SK-N-SH (cell line): ENCODE measurements around the gene UPP1. TPM values are rescaled to one million over a fixed set of nuclear protein-coding genes. Genes with fewer than 3 reads are reported as not detected.

Source experiments
- CTCF ChIA-PET: fragments of 300-600, 350-600 bp; formaldehyde crosslinking; extraction: SDS; loops from one replicate; lab custom pipeline; 2021; lab: Yijun Ruan, JAX
- POLR2A ChIA-PET: fragments of 350-600 bp; sonication (Branson Sonifier 250); formaldehyde crosslinking; extraction: SDS; loops from one replicate; lab custom pipeline; 2020; ENCODE audit warnings: antibody characterized with exemption, inconsistent platforms; lab: Yijun Ruan, JAX
- DNase-seq: peaks from one replicate; pipeline ENCODE4 v3.0.0; 2012
- H2AFZ ChIP-seq: fragments of 200-600 bp; sonication (generic); 2 replicates; pipeline ENCODE4 v1.8.1; 2016; ENCODE audit warnings: antibody characterized with exemption, mild to moderate bottlenecking, low read depth
- H3F3A ChIP-seq: fragments of 200-600 bp; sonication (generic); replicated peaks from 2 replicates; pipeline ENCODE3; 2016; ENCODE audit warnings: antibody characterized with exemption, mild to moderate bottlenecking; ENCODE audit not compliant: insufficient read depth
- H3K27ac ChIP-seq, 2 experiments: fragments of 200-500 bp in 1 of 2; fragments of 200-600 bp in 1 of 2; sonication (Bioruptor generic) in 1 of 2; sonication (generic), shearing (Covaris generic) in 1 of 2; 2 replicates each; pipeline versions ENCODE4 v1.5.1 to v1.6.1; 2014 to 2016; ENCODE audit warnings: low read depth in 2 of 2, inconsistent platforms in 1 of 2, low read length in 1 of 2, mild to moderate bottlenecking in 1 of 2, mixed read lengths in 1 of 2
- H3K27me3 ChIP-seq: fragments of 200-600 bp; sonication (generic), shearing (Covaris generic); 2 replicates; pipeline ENCODE4 v1.6.1; 2016; ENCODE audit warnings: mixed run types; ENCODE audit not compliant: insufficient read depth
- H3K36me3 ChIP-seq, 2 experiments: fragments of 200-500 bp in 1 of 2; fragments of 200-600 bp in 1 of 2; sonication (Bioruptor generic) in 1 of 2; sonication (generic) in 1 of 2; replicated peaks in 1 of 2; 2 replicates each; pipeline versions ENCODE3 to v1.5.1; 2014 to 2016; ENCODE audit warnings: low read length in 1 of 2, mild to moderate bottlenecking in 1 of 2; ENCODE audit not compliant: insufficient read depth in 2 of 2, control insufficient read depth in 1 of 2
- H3K4me1 ChIP-seq, 2 experiments: fragments of 200-500 bp in 1 of 2; fragments of 200-600 bp in 1 of 2; sonication (Bioruptor generic) in 1 of 2; sonication (generic), shearing (Covaris generic) in 1 of 2; 2 replicates each; pipeline versions ENCODE4 v1.5.1 to v1.6.1; 2014 to 2016; ENCODE audit warnings: low read depth in 1 of 2, low read length in 1 of 2, mixed run types in 1 of 2; ENCODE audit not compliant: insufficient read depth in 2 of 2, control insufficient read depth in 1 of 2
- H3K4me2 ChIP-seq: fragments of 200-600 bp; sonication (generic), shearing (Covaris generic); 2 replicates; pipeline ENCODE4 v1.6.1; 2017; ENCODE audit warnings: mixed run types
- H3K4me3 ChIP-seq, 2 experiments: fragments of 200-500 bp in 1 of 2; fragments of 200-600 bp in 1 of 2; sonication (Bioruptor generic) in 1 of 2; sonication (generic), shearing (Covaris generic) in 1 of 2; 2 replicates each; pipeline versions ENCODE4 v1.5.1 to v1.8.1; 2014 to 2016; ENCODE audit warnings: low read depth in 2 of 2, inconsistent platforms in 1 of 2, low read length in 1 of 2, mild to moderate bottlenecking in 1 of 2, mixed read lengths in 1 of 2, moderate library complexity in 1 of 2
- H3K79me2 ChIP-seq: fragments of 200-600 bp; sonication (generic); 2 replicates; pipeline ENCODE4 v1.8.1; 2017; ENCODE audit warnings: mild to moderate bottlenecking; ENCODE audit not compliant: insufficient read depth
- H3K9ac ChIP-seq: fragments of 200-600 bp; sonication (generic); 2 replicates; pipeline ENCODE4 v1.6.1; 2017; ENCODE audit warnings: mixed run types
- H3K9me2 ChIP-seq: fragments of 200-600 bp; sonication (generic); 2 replicates; pipeline ENCODE4 v1.6.1; 2017; ENCODE audit warnings: mixed run types
- H3K9me3 ChIP-seq: fragments of 200-600 bp; sonication (generic); 2 replicates; pipeline ENCODE4 v1.6.1; 2017; ENCODE audit warnings: mixed run types, mild to moderate bottlenecking, moderate library complexity
- H4K20me1 ChIP-seq: fragments of 200-600 bp; sonication (generic); 2 replicates; pipeline ENCODE4 v1.6.1; 2017; ENCODE audit warnings: mild to moderate bottlenecking, mixed run types; ENCODE audit not compliant: insufficient read depth
- EP300 ChIP-seq, 2 experiments: IDR thresholded peaks; 2 replicates each; pipeline versions ENCODE4 v1.4.0 to v1.6.1; 2012; ENCODE audit warnings: borderline replicate concordance in 1 of 2, low read depth in 1 of 2, low read length in 1 of 2
- FOXM1 ChIP-seq: IDR thresholded peaks from 2 replicates; pipeline ENCODE4 v1.4.0; 2012; ENCODE audit warnings: low read depth, mild to moderate bottlenecking
- GABPA ChIP-seq: IDR thresholded peaks from 2 replicates; pipeline ENCODE4 v1.4.0; 2012; ENCODE audit warnings: low read depth, mild to moderate bottlenecking
- GATA2 ChIP-seq: sonication (generic); formaldehyde crosslinking; IDR thresholded peaks from 2 replicates; pipeline ENCODE4 v1.5.0; 2020; ENCODE audit warnings: mild to moderate bottlenecking, missing genetic modification reagents
- JUND ChIP-seq: IDR thresholded peaks from 2 replicates; pipeline ENCODE4 v1.4.0; 2012
- MEF2A ChIP-seq: IDR thresholded peaks from 2 replicates; pipeline ENCODE4 v1.4.0; 2012; ENCODE audit warnings: low read depth, borderline replicate concordance
- NFIC ChIP-seq: IDR thresholded peaks from 2 replicates; pipeline ENCODE4 v1.4.0; 2012; ENCODE audit warnings: borderline replicate concordance
- POLR2AphosphoS5 ChIP-seq: IDR thresholded peaks from 2 replicates; pipeline ENCODE4 v1.6.1; 2012; ENCODE audit warnings: low read depth, low read length
- RCOR1 ChIP-seq: fragments of 150-350 bp; IDR thresholded peaks from 2 replicates; pipeline ENCODE4 v1.6.1; 2017; ENCODE audit warnings: antibody characterized with exemption, low read length
- RFX5 ChIP-seq: IDR thresholded peaks from 2 replicates; pipeline ENCODE4 v1.6.1; 2012; ENCODE audit warnings: mild to moderate bottlenecking, improper control_type of control experiment, low read length
- TCF12 ChIP-seq: IDR thresholded peaks from 2 replicates; pipeline ENCODE4 v1.4.0; 2012
- TEAD4 ChIP-seq: IDR thresholded peaks from 2 replicates; pipeline ENCODE4 v1.4.0; 2012; ENCODE audit warnings: mild to moderate bottlenecking, borderline replicate concordance; ENCODE audit not compliant: insufficient read depth
- YY1 ChIP-seq: IDR thresholded peaks from 2 replicates; pipeline ENCODE4 v1.4.0; 2012; ENCODE audit warnings: low read depth, mild to moderate bottlenecking
- WGBS: methylation state at CpG from one replicate; pipeline ENCODE4 v1.1.6; 2017; ENCODE audit warnings: low lambda C conversion rate; 5-methylcytosine and 5-hydroxymethylcytosine counted together
- polyA plus RNA-seq, 3 experiments: library from polyadenylated mRNA; depleted of rRNA; stranded (reverse); fragments of >200 nt; gene quantifications; 2 replicates each; pipeline ENCODE4 v1.2.3, GENCODE V29; 2012
- TF ChIP-seq, protein P1 (sequence below): fragments of 150-350 bp; IDR thresholded peaks from 2 replicates; pipeline ENCODE4 v1.6.1; 2016; ENCODE audit warnings: mild to moderate bottlenecking, low read depth, low read length
- TF ChIP-seq, protein P2 (sequence below): fragments of 150-350 bp; IDR thresholded peaks from 2 replicates; pipeline ENCODE4 v1.6.1; 2017; ENCODE audit warnings: antibody characterized with exemption, low read length, low read depth, borderline replicate concordance
- TF ChIP-seq, protein P3 (sequence below): IDR thresholded peaks from 2 replicates; pipeline ENCODE4 v1.6.1; 2012; ENCODE audit warnings: mild to moderate bottlenecking, low read depth, low read length, moderate library complexity
- TF ChIP-seq, protein P4 (sequence below): IDR thresholded peaks from 2 replicates; pipeline ENCODE4; 2012
- TF ChIP-seq, protein P5 (sequence below): IDR thresholded peaks from 2 replicates; pipeline ENCODE4 v1.4.0; 2012; ENCODE audit warnings: low read depth, borderline replicate concordance

Gene UPP1
- polyA plus RNA-seq, 1 of the 3 experiments (the other 2 are of a cell fraction), result 56.9 TPM

DNA sequence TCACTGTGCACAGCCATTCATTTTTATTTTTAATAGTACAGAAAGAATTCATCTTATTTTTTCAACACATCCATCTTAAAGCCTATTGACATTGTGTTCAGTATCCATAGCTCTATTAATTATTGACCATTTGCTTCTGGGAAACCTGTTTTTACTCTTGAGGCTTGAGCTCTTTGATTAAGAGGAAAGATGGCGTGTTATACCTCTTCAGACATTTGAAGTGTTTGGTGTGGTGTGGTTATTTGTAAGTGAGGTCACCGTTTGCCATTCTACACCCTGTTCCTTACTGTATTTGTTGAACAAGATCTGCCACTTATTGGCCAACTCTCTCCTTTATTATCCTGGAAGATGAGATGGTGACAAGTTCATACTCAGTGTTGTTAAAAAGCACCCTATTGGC lies 35.3 kb upstream of the UPP1 start (continued):
- no peak for TF ChIP-seq FOXM1
- no peak for TF ChIP-seq TCF12
- no peak for TF ChIP-seq EP300 (IDR thresholded peaks at IDR 0.05; ENCODE audit: borderline replicate concordance in 1 of 2, low read depth in 1 of 2, low read length in 1 of 2)
- TF ChIP-seq, protein P1, sequence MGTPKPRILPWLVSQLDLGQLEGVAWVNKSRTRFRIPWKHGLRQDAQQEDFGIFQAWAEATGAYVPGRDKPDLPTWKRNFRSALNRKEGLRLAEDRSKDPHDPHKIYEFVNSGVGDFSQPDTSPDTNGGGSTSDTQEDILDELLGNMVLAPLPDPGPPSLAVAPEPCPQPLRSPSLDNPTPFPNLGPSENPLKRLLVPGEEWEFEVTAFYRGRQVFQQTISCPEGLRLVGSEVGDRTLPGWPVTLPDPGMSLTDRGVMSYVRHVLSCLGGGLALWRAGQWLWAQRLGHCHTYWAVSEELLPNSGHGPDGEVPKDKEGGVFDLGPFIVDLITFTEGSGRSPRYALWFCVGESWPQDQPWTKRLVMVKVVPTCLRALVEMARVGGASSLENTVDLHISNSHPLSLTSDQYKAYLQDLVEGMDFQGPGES, result no peak
- no peak for TF ChIP-seq GABPA
- TF ChIP-seq, protein P2, sequence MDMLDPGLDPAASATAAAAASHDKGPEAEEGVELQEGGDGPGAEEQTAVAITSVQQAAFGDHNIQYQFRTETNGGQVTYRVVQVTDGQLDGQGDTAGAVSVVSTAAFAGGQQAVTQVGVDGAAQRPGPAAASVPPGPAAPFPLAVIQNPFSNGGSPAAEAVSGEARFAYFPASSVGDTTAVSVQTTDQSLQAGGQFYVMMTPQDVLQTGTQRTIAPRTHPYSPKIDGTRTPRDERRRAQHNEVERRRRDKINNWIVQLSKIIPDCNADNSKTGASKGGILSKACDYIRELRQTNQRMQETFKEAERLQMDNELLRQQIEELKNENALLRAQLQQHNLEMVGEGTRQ, result no peak
- TF ChIP-seq MEF2A, result no peak

DNA sequence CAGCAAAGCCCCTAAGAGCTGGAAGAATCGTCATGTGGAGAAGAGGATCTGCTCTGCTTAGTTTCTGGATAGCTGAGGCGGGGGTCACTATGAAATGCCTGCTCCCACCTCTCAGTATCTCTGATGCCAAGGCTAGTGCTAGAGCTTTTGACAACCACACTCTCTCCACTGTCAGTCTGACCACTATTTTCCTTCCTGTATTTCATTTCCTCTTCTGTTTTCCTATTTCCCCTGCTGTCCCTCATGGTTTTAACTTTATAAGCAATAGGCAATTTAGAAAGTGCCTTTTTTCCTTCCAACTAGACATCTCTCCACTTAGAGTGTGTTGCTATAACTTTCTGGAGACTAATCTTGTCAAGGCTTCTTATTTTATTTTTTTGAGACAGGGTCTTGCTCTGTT lies 30.1 kb upstream of the UPP1 start:
- TF ChIP-seq GATA2 (CRISPR knock-in tag), result no peak
- TF ChIP-seq, protein P3, sequence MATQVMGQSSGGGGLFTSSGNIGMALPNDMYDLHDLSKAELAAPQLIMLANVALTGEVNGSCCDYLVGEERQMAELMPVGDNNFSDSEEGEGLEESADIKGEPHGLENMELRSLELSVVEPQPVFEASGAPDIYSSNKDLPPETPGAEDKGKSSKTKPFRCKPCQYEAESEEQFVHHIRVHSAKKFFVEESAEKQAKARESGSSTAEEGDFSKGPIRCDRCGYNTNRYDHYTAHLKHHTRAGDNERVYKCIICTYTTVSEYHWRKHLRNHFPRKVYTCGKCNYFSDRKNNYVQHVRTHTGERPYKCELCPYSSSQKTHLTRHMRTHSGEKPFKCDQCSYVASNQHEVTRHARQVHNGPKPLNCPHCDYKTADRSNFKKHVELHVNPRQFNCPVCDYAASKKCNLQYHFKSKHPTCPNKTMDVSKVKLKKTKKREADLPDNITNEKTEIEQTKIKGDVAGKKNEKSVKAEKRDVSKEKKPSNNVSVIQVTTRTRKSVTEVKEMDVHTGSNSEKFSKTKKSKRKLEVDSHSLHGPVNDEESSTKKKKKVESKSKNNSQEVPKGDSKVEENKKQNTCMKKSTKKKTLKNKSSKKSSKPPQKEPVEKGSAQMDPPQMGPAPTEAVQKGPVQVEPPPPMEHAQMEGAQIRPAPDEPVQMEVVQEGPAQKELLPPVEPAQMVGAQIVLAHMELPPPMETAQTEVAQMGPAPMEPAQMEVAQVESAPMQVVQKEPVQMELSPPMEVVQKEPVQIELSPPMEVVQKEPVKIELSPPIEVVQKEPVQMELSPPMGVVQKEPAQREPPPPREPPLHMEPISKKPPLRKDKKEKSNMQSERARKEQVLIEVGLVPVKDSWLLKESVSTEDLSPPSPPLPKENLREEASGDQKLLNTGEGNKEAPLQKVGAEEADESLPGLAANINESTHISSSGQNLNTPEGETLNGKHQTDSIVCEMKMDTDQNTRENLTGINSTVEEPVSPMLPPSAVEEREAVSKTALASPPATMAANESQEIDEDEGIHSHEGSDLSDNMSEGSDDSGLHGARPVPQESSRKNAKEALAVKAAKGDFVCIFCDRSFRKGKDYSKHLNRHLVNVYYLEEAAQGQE, result no peak
- TF ChIP-seq FOXM1, result no peak
- TF ChIP-seq POLR2AphosphoS5, result no peak
- no peak for TF ChIP-seq NFIC
- TF ChIP-seq, protein P4, sequence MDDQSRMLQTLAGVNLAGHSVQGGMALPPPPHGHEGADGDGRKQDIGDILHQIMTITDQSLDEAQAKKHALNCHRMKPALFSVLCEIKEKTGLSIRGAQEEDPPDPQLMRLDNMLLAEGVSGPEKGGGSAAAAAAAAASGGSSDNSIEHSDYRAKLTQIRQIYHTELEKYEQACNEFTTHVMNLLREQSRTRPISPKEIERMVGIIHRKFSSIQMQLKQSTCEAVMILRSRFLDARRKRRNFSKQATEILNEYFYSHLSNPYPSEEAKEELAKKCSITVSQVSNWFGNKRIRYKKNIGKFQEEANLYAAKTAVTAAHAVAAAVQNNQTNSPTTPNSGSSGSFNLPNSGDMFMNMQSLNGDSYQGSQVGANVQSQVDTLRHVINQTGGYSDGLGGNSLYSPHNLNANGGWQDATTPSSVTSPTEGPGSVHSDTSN, result no peak
- no peak for TF ChIP-seq TEAD4
- TF ChIP-seq RCOR1, result no peak
- no peak for TF ChIP-seq RFX5
- TF ChIP-seq, protein P5, sequence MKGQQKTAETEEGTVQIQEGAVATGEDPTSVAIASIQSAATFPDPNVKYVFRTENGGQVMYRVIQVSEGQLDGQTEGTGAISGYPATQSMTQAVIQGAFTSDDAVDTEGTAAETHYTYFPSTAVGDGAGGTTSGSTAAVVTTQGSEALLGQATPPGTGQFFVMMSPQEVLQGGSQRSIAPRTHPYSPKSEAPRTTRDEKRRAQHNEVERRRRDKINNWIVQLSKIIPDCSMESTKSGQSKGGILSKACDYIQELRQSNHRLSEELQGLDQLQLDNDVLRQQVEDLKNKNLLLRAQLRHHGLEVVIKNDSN, result no peak
- no peak for TF ChIP-seq YY1
- TF ChIP-seq TCF12, result no peak
- no peak for TF ChIP-seq JUND
- Histone ChIP-seq H3K9ac (no peak overlapping the region), H3K4me1 (no peaks in the 10 kb centered on the region), H3F3A (no peaks in the 10 kb centered on the region), H2AFZ (no peak overlapping the region), H4K20me1 (no peaks in the 10 kb centered on the region), H3K27me3 (no peaks in the 10 kb centered on the region), H3K4me2 (no peak overlapping the region), H3K4me3 (no peak overlapping the region), H3K79me2 (no peaks in the 10 kb centered on the region), H3K9me2 (no peaks in the 10 kb centered on the region), H3K36me3 (peaks cover 0 to 5% of the 10 kb centered on the region in 2 experiments), H3K9me3 (peaks cover 17% of the 10 kb centered on the region), H3K27ac (no peak overlapping the region)
- POLR2A ChIA-PET, result no interaction called here
- DNase-seq, result no peak
- CTCF ChIA-PET, result interaction anchor here (0.6 to 1.2 kb wide), 2 partner anchors 52 to 55 kb away, joined by 3 read pairs; no protein-coding TSS in a partner anchor
- 52% methylated on average over 2 of the region's 2 CpGs for WGBS
